Measurements from ENCODE around the gene CC2D1B.

Gene CC2D1B

GRCh38 chr1:52358851-52359497 lies 7.0 kb downstream of the CC2D1B start:
- no peak for DNase-seq

DNA sequence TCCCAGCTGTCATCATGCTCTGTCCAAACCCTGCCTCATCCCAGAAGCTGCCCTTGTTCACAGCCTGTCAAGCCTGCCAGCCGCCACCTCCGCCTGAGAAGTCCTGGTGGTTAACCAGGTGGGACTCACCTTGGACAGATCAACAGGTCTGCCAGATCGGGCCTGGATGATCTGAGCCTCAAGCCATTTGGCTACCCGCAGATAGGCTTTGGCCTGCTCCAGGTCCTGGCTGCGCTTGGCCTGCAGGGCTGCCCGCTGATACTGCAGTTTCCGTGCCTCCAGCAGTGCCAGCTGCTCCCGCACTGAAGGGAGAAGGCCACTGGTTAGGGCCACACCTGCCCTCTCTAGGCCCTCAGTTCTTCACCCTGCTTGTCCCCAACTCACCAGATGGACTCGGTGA lies 8.6 kb downstream of the CC2D1B start:
- no peak for DNase-seq

DNA sequence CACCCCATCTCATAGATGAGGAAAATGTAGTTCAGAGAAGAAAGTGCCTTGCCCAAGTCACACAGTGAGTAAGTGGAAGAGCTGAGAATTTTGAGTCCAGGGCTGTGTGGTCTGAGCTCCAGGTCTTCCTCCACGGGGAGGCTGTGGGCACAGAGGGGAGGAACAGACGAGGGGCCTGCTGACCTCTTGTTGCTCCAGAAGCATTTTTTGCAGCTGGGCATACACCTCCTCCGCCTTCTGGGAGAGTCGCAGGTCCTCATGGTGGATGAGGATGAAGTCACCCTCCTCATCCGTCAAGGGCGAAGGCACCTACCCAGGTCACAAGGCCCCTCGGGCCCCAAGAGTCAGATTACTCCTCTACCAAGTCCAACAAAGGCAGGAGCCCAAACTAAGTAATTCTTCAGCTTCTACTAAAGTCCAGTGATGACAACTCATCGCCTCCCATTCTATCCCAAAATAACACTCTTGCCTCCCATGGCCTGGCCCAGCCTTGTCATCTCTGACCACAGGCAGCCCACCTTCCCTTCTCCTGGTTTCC lies 9.1 kb downstream of the CC2D1B start:
- no peak for DNase-seq

GRCh38 chr1:52355847-52356505 lies 10.0 kb downstream of the CC2D1B start:
- DNase-seq = no peak

- DNase-seq = no peak
Observed at GRCh38 chr1:52355436-52355835, 10.6 kb downstream of the CC2D1B start.

DNA sequence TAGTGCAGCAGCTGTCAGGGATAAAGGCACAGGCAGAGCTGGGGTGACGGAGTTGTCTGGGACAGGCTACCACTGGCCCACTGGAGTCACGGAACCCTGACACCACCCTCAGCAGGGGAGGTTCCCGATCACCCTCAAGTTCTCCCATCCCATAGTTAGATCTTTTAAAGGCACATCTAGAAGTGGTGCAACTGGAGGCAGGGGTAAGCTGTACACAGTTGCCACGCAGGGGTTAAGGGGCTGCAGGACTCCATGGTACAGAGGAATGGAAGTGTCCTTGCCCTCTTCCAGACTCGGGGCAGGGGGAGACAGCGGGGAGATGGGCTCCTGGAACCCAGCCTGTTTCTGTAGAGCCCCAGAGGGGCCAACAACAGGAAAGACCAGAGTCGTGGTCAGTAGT lies 13.3 kb downstream of the CC2D1B start:
- DNase-seq = no peak

DNA sequence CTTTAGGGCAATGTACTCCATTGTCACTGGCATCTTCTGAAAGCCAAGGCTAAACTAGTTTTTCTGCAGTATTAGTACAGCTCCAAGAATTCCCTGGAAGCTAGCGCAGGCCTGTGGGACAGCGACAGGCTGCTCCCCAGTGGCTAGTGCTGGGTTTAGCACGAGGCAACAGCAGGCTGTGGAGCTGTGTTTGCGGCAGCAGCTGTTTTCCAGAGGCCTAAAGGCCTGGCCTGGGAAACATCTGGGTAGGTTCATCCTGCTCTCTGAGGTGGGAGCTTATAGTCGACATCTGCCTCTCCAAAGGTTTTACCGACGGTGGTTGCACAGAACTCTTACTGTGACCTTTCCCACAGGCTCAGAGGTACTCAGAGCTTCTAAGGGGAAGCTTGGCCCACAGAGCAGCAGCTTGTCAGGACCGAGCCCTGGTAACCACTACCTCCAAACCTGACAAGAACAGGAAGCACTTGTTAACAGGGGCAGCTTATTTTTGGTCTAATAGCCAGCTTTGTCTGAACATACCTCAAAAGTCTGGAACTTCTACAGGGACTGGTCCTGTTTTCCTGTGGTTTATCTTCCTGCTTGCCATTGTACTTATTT lies 17.2 kb downstream of the CC2D1B start:
- DNase-seq = peak; percentile 10

- no peak for DNase-seq
Observed at GRCh38 chr1:52346653-52347052, 19.4 kb downstream of the CC2D1B start.

GRCh38 chr1:52345252-52345651 lies 20.8 kb downstream of the CC2D1B start:
- DNase-seq = no peak

GRCh38 chr1:52343979-52344378 lies 22.0 kb downstream of the CC2D1B start:
- DNase-seq = no peak

- no peak for DNase-seq
Observed at GRCh38 chr1:52341655-52342260, 24.2 kb downstream of the CC2D1B start.

DNA sequence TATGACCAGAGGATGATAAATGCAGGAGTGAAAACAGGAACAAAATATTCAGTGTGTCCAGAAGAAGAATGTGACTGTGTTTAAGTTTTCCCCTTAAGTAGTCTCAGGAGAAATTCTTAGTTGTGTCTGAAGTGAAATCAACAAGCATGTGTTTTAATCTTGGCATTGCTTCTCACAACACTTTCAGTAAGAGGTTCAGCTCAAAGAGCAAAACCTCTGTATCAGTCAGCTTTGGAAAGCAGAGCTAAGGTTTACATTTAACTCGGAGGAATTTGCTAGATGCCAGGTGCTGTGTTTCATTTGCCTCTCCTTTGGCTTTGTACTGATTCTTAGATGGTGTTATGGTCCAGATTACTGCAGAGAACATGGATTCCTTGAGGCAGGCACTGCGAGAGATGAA lies 28.6 kb downstream of the CC2D1B start:
- DNase-seq = no peak

GRCh38 chr1:52334906-52335528 lies 31.0 kb downstream of the CC2D1B start:
- no peak for DNase-seq

- no peak for DNase-seq
Observed at GRCh38 chr1:52332411-52332810, 33.6 kb downstream of the CC2D1B start.

- no peak for DNase-seq
Observed at GRCh38 chr1:52328615-52329014, 37.4 kb downstream of the CC2D1B start.

DNA sequence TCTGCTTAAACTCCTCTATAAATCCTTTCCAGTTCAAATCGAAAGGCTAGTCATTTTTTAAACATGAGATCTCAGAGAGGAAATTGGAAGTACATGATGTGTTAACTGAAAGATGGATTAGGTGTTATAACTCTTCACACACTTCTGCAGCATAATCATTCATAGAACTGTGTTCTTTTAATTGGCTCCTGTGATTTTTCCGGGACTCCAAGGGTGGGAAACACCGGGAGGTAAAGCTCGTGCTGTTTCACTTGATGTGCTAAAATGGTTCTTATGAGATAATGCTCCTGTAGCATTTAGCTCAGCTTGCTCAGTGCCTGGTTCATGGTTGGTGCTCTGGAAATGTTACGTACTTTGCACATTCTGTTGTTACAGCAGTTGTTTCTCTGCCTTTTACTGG lies 40.2 kb downstream of the CC2D1B start:
- no peak for DNase-seq

DNA sequence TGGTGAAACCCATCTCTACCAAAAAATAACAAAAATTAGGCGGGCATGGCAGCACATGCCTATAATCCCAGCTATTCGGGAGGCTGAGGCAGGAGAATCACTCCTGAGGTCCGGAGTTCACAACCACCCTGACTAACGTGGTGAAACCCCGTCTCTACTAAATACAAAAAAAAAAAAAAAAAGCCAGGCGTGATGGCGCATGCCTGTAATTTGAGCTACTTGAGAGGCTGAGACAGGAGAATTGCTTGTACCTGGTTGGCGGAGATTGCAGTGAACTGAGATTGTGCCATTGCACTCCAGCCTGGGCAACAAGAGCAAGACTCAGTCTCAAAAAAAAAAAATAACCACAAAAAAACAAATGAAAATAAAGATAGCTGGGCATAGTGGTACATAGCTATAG lies 42.3 kb downstream of the CC2D1B start:
- DNase-seq = peak; percentile 75

- DNase-seq = no peak
Observed at GRCh38 chr1:52321061-52321460, 44.9 kb downstream of the CC2D1B start.

- DNase-seq = peak; percentile 94
Observed at GRCh38 chr1:52306227-52307006, 59.6 kb downstream of the CC2D1B start.

DNA sequence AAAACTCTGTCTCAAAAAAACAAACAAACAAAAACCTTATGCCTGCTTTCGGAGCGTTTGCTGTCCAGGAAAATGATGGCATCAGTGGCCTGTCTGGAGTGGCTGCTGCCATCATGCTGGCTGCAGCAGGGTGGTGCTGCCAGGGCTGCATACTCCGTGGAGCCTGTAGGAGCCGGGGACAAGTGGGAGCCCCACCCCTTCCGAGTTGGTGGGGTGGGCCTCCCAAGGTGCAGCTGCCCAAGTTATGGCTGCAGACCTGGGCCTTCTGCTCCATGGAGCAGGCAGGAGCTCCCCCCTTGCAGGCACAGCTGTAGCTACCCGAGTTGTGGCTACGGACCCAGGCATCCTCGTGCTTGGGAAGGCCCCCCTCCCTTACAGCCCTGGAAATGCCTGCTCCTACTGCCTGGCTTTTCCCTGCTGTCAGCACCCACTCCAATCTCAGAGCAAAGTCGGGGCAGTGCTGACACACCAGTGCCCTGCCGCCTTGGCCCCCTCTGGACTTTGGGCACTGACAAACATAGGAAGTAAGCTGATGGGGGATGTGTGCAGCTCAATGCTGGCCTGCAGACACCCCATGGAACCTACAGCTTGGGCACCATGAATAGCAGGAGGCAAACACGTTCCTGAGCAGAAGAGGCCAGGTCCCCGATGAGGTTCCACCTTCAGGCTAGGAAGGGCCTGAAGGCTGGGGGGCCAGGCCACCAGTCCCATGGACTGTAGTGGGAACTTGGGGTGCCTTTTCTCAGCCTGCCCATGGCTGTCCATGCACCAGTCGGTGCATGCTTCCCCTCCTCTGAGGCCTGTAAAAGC lies 60.4 kb downstream of the CC2D1B start:
- no peak for DNase-seq

Data from NCI-H2029 (cell line).